Tongue (tissue), 2 donors: ENCODE data around the gene RPS27. TPM values are rescaled to one million over a fixed set of nuclear protein-coding genes. Genes with fewer than 3 reads are reported as not detected.
A peak's percentile ranks its signal among the peaks of the same experiment; 100 is the strongest.

ENCODE experiments used
- DNase-seq: peaks from one replicate; pipeline ENCODE4 v3.0.0-alpha.2; 2015
- total RNA-seq: library from RNA; depleted of rRNA; stranded (reverse); fragments of >200 nt; gene quantifications from one replicate; pipeline ENCODE4 v1.2.3, GENCODE V29; 2014

RPS27 gene
- 1,230 TPM for total RNA-seq

- peak; percentile 99 for DNase-seq
Measured at GRCh38 chr1:153990468-153991150, at the start of gene RPS27. TSS of gene RPS27 (plus strand) at chr1:153990762. CDS start at chr1:153990797, 35 bp downstream.

GRCh38 chr1:153941826-153942725 lies 48.5 kb upstream of the RPS27 start:
- no peak for DNase-seq

GRCh38 chr1:153942766-153943549 lies 47.6 kb upstream of the RPS27 start:
- no peak for DNase-seq

- DNase-seq, result no peak
Measured at GRCh38 chr1:153944005-153944826, 46.3 kb upstream of the RPS27 start.

- no peak for DNase-seq
Measured at GRCh38 chr1:153944827-153945117, 45.8 kb upstream of the RPS27 start.

GRCh38 chr1:153945131-153945794 lies 45.3 kb upstream of the RPS27 start:
- peak; percentile 61 for DNase-seq

GRCh38 chr1:153945795-153946621 lies 44.6 kb upstream of the RPS27 start:
- DNase-seq, result peak; percentile 69

- DNase-seq, result peak; percentile 90
Measured at GRCh38 chr1:153946622-153947241, 43.8 kb upstream of the RPS27 start, which contains the start of gene DENND4B. TSS of gene DENND4B (minus strand) at chr1:153946718. CDS start at chr1:153944374, 2,344 bp downstream.

- DNase-seq, result no peak
Measured at GRCh38 chr1:153951183-153951582, 39.4 kb upstream of the RPS27 start.

- no peak for DNase-seq
Measured at GRCh38 chr1:153951801-153952200, 38.8 kb upstream of the RPS27 start.

- DNase-seq, result no peak
Measured at GRCh38 chr1:153953859-153954365, 36.6 kb upstream of the RPS27 start.

- no peak for DNase-seq
Measured at GRCh38 chr1:153954826-153955225, 35.7 kb upstream of the RPS27 start.

GRCh38 chr1:153956997-153957715 lies 33.4 kb upstream of the RPS27 start:
- no peak for DNase-seq

- DNase-seq, result no peak
Measured at GRCh38 chr1:153957744-153958110, 32.8 kb upstream of the RPS27 start.

GRCh38 chr1:153958111-153958960 lies 32.2 kb upstream of the RPS27 start, which contains the start of gene CRTC2:
TSS of gene CRTC2 (minus strand) at chr1:153958612. CDS start at chr1:153958497, 115 bp downstream.
- peak; percentile 100 for DNase-seq

- no peak for DNase-seq
Measured at GRCh38 chr1:153958961-153959260, 31.7 kb upstream of the RPS27 start.

- DNase-seq, result no peak
Measured at GRCh38 chr1:153959454-153959853, 31.1 kb upstream of the RPS27 start.

GRCh38 chr1:153960206-153960605 lies 30.4 kb upstream of the RPS27 start:
- DNase-seq, result no peak
